Measurements from ENCODE around the gene UQCC3. TPM values are rescaled to one million over a fixed set of nuclear protein-coding genes. Genes with fewer than 3 reads are reported as not detected.
A peak's percentile ranks its signal among the peaks of the same experiment; 100 is the strongest.

The UQCC3 gene, protein sequence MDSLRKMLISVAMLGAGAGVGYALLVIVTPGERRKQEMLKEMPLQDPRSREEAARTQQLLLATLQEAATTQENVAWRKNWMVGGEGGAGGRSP
- total RNA-seq (1 to 10 TPM; 8.0 to 8.1 TPM), polyA plus RNA-seq (ENCODE audit: insufficient read depth, low read depth, low replicate concordance) (4.2 TPM)
- long read RNA-seq, donor 1, transcript UQCC3-201 (2 exons, 1,947 nt): major isoform, 34 of 34 reads
- long read RNA-seq, donor 1, partial matches to known transcripts: 0 of 34 reads
- long read RNA-seq, donor 1, other reads (novel, unspliced or antisense): 0 of 34 reads
- long read RNA-seq, donor 2, transcript UQCC3-201 (2 exons, 1,947 nt): major isoform, 18 of 49 reads
- long read RNA-seq, donor 2, partial matches to known transcripts: 16 of 49 reads
- long read RNA-seq, donor 2, other reads (novel, unspliced or antisense): 15 of 49 reads

DNA sequence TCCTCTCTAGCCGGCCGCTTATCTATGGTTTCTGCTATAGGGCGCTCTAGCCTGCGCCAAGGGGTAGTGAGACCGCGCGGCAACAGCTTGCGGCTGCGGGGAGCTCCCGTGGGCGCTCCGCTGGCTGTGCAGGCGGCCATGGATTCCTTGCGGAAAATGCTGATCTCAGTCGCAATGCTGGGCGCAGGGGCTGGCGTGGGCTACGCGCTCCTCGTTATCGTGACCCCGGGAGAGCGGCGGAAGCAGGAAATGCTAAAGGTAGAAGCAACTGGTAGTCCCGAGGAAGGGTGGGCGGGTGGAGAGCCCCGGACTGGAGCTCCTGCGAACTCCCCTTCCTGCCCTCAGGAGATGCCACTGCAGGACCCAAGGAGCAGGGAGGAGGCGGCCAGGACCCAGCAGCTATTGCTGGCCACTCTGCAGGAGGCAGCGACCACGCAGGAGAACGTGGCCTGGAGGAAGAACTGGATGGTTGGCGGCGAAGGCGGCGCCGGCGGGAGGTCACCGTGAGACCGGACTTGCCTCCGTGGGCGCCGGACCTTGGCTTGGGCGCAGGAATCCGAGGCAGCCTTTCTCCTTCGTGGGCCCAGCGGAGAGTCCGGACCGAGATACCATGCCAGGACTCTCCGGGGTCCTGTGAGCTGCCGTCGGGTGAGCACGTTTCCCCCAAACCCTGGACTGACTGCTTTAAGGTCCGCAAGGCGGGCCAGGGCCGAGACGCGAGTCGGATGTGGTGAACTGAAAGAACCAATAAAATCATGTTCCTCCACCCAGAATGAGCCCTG, at the start of gene UQCC3, which contains the start of gene LBHD1:
TSS of gene UQCC3 (plus strand) at position 66 of the 782 bp plus-strand sequence. CDS start at position 139, 73 bp downstream.
TSS of gene LBHD1 (minus strand) at position 660 of the 782 bp plus-strand sequence. CDS start 2,236 bp downstream, outside the sequence.
- Histone ChIP-seq H3K9me3 (no peaks in the 10 kb centered on the region), H3K36me3 (ENCODE audit: low read depth, missing control alignments) (no peaks in the 10 kb centered on the region), H3K4me3 (peak within 1 kb of the TSS; percentile 75 to 76), H3K27ac (peak within 1 kb of the TSS; percentile 62 to 74), H3K27me3 (no peaks in the 10 kb centered on the region), H3K4me1 (peaks cover 8% of the 10 kb centered on the region)
- 0% methylated on average over 9 to 48 of the region's 59 CpGs for WGBS, 2 donors
- TF ChIP-seq POLR2A (IDR thresholded peaks at IDR 0.05): no peak
- TF ChIP-seq, protein P1, sequence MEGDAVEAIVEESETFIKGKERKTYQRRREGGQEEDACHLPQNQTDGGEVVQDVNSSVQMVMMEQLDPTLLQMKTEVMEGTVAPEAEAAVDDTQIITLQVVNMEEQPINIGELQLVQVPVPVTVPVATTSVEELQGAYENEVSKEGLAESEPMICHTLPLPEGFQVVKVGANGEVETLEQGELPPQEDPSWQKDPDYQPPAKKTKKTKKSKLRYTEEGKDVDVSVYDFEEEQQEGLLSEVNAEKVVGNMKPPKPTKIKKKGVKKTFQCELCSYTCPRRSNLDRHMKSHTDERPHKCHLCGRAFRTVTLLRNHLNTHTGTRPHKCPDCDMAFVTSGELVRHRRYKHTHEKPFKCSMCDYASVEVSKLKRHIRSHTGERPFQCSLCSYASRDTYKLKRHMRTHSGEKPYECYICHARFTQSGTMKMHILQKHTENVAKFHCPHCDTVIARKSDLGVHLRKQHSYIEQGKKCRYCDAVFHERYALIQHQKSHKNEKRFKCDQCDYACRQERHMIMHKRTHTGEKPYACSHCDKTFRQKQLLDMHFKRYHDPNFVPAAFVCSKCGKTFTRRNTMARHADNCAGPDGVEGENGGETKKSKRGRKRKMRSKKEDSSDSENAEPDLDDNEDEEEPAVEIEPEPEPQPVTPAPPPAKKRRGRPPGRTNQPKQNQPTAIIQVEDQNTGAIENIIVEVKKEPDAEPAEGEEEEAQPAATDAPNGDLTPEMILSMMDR (IDR thresholded peaks at IDR 0.05): peak in 1 of 3 experiments; percentile 24
- intact Hi-C loops (cut with DNase I; ENCODE audit: low total_unique reads): loop anchor here (10.0 kb wide), 1 partner anchor 277 kb away; no protein-coding TSS in a partner anchor
- DNase-seq: peak; percentile 93

DNA sequence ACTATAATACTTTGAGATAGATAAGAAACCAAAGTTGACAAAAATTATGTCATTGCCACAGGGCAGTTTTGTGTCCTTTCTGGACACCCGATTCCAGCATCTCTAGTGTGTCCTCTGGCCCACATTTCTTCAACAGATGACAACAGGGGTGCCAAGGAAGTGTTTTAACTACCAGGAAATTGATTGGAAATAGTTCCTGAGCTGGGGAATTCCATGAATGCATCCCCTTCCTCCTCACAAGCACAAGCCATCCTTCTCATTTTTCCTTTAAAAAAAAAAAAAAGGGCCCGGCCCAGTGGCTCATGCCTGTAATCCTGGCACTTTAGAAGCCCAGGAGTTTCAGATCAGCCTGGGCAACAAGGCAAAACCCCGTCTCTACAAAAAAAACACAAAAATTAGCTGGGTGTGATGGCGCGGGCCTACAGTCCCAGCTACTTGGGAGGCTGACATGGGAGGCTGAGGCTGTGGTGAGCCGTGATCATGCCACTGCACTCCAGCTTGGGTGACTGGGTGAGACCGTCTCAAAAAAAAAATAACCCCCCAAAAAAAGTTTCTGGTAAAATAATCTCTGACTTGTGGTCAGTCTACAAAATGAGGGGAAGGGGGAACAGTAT, 48.9 kb upstream of the UQCC3 start:
- Histone ChIP-seq H3K4me1 (peaks cover 7% of the 10 kb centered on the region), H3K27ac (peak overlapping the region; percentile 81 to 84), H3K36me3 (ENCODE audit: low read depth, missing control alignments) (no peaks in the 10 kb centered on the region), H3K9me3 (no peaks in the 10 kb centered on the region), H3K4me3 (peak overlapping the region; percentile 79 to 94), H3K27me3 (no peaks in the 10 kb centered on the region)
- TF ChIP-seq, protein P1 (IDR thresholded peaks at IDR 0.05): no peak
- no peak for TF ChIP-seq POLR2A (IDR thresholded peaks at IDR 0.05)
- 67 to 86% methylated on average over 7 of the region's 7 CpGs for WGBS, 2 donors
- intact Hi-C loops (cut with DNase I; ENCODE audit: low total_unique reads): no loop called here
- DNase-seq: no peak

DNA sequence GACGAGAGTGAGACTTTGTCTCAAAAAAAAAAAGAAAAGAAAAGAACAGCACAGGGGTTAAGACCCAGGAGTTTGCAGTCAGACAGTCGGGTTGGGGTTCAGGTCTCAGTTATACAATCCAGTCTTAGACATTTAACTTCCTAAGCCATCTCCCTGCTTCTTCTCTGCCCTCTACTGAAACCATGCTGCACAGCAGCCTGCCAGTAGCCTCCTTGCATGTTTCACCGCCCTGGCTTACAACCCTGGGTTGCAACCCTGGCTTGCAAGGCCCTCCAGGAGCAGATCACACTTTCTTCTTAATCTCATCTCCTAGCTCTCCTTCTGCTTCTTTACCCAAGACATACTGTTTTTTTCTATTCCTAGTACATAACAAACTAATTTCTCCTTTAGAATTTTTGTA, 43.8 kb upstream of the UQCC3 start:
- Histone ChIP-seq H3K36me3 (ENCODE audit: low read depth, missing control alignments) (no peaks in the 10 kb centered on the region), H3K27ac (no peak overlapping the region), H3K4me1 (no peaks in the 10 kb centered on the region), H3K9me3 (no peaks in the 10 kb centered on the region), H3K4me3 (no peak overlapping the region), H3K27me3 (no peaks in the 10 kb centered on the region)
- intact Hi-C loops (cut with DNase I; ENCODE audit: low total_unique reads): no loop called here
- DNase-seq: no peak
- 78 to 79% methylated on average over 3 of the region's 3 CpGs for WGBS, 2 donors
- TF ChIP-seq, protein P1 (IDR thresholded peaks at IDR 0.05): no peak
- TF ChIP-seq POLR2A (IDR thresholded peaks at IDR 0.05): no peak

DNA sequence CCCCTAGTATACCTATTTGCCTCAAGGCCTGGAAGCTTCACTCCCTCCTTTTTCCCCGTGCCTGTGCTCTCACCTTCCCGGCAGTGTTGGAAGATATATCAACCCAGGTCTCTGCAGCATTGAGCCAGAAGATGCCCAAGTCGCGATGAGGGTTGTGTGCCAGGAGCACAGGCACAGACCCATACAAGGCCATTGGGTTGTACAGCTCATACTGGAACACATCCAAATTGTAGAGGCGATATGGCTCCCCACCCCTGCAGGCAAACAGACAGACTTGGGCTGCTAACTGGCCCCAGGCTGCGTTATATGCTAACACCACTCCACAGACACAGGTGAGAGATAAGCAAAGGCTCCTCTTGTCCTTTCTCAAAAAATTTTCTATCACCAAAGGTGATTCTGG, 39.0 kb upstream of the UQCC3 start:
- DNase-seq: no peak
- Histone ChIP-seq H3K9me3 (no peaks in the 10 kb centered on the region), H3K27me3 (no peaks in the 10 kb centered on the region), H3K4me1 (no peaks in the 10 kb centered on the region), H3K27ac (no peak overlapping the region), H3K36me3 (ENCODE audit: low read depth, missing control alignments) (no peaks in the 10 kb centered on the region), H3K4me3 (no peak overlapping the region)
- 77 to 91% methylated on average over 5 to 6 of the region's 6 CpGs for WGBS, 2 donors
- intact Hi-C loops (cut with DNase I; ENCODE audit: low total_unique reads): no loop called here
- no peak for TF ChIP-seq POLR2A (IDR thresholded peaks at IDR 0.05)
- TF ChIP-seq, protein P1 (IDR thresholded peaks at IDR 0.05): no peak

Measured in testis (tissue), 5 donors.